IMR-90 (cell line): Measurements from ENCODE around the gene IFTAP. TPM values are rescaled to one million over a fixed set of nuclear protein-coding genes. Genes with fewer than 3 reads are reported as not detected.

Experiments
- ATAC-seq: fragments of 200-7000 bp; cut with Tn5 transposase; 2 replicates; pipeline ENCODE4 v1.9.1; 2020; ENCODE audit warnings: low read depth, mild to moderate bottlenecking, moderate library complexity
- BruUV-seq: library from RNA; stranded (reverse); fragments of 400-500 nt; replicated peaks from 2 replicates; lab custom pipeline; 2021; lab: Mats Ljungman, UMichigan
- CTCF ChIA-PET: fragments of 300-600 bp; formaldehyde crosslinking; extraction: SDS; loops from one replicate; lab custom pipeline; 2021; ENCODE audit warnings: antibody characterized with exemption; lab: Yijun Ruan, JAX
- POLR2A ChIA-PET: fragments of 300-600 bp; sonication (Branson Sonifier 250); formaldehyde crosslinking; loops from one replicate; lab custom pipeline; 2022; ENCODE audit warnings: antibody characterized with exemption; ENCODE audit not compliant: unreplicated experiment; lab: Charles Lee
- DNase-seq: peaks from one replicate; pipeline ENCODE4 v3.0.0; 2013
- H2AFZ ChIP-seq: replicated peaks from 2 replicates; pipeline ENCODE3; 2013; ENCODE audit warnings: low read length, mild to moderate bottlenecking; ENCODE audit not compliant: poor library complexity
- H2AK5ac ChIP-seq: 2 replicates; pipeline ENCODE4 v1.6.1; 2013; ENCODE audit warnings: low read depth, low read length, inconsistent platforms
- H2AK9ac ChIP-seq: replicated peaks from 2 replicates; pipeline ENCODE3; 2013; ENCODE audit warnings: mild to moderate bottlenecking, low read depth, low read length, moderate library complexity; ENCODE audit not compliant: poor library complexity
- H2BK120ac ChIP-seq: 2 replicates; pipeline ENCODE4 v1.6.1; 2013; ENCODE audit warnings: low read depth, low read length, inconsistent platforms
- H2BK15ac ChIP-seq: 3 replicates; pipeline ENCODE4 v1.6.1; 2013; ENCODE audit warnings: low read depth, low read length, inconsistent platforms
- H2BK20ac ChIP-seq: 2 replicates; pipeline ENCODE4 v1.6.1; 2013; ENCODE audit warnings: low read depth, mild to moderate bottlenecking, inconsistent platforms, low read length, moderate library complexity
- H2BK5ac ChIP-seq: 2 replicates; pipeline ENCODE4 v1.6.1; 2013; ENCODE audit warnings: mild to moderate bottlenecking, low read depth, low read length, inconsistent platforms; ENCODE audit not compliant: poor library complexity, severe bottlenecking
- H3K14ac ChIP-seq: replicated peaks from 2 replicates; pipeline ENCODE4 v1.6.1; 2013; ENCODE audit warnings: low read depth, low read length, inconsistent platforms
- H3K18ac ChIP-seq: 2 replicates; pipeline ENCODE4 v1.6.1; 2013; ENCODE audit warnings: low read depth, low read length, control low read depth
- H3K23ac ChIP-seq: 2 replicates; pipeline ENCODE4 v1.6.1; 2013; ENCODE audit warnings: low read depth, low read length, inconsistent platforms
- H3K27ac ChIP-seq: 2 replicates; pipeline ENCODE4 v1.5.1; 2013; ENCODE audit warnings: mild to moderate bottlenecking, control low read depth, low read length; ENCODE audit not compliant: insufficient read depth
- H3K27me3 ChIP-seq: 2 replicates; pipeline ENCODE4 v1.6.1; 2013; ENCODE audit warnings: low read length; ENCODE audit not compliant: control insufficient read depth, insufficient read depth
- H3K36me3 ChIP-seq: 2 replicates; pipeline ENCODE4 v1.6.1; 2013; ENCODE audit warnings: low read length, mixed read lengths; ENCODE audit not compliant: control insufficient read depth, insufficient read depth
- H3K4ac ChIP-seq: 2 replicates; pipeline ENCODE4 v1.6.1; 2013; ENCODE audit warnings: low read depth, low read length, inconsistent platforms
- H3K4me1 ChIP-seq: 2 replicates; pipeline ENCODE4 v1.6.1; 2013; ENCODE audit warnings: low read length, mixed read lengths; ENCODE audit not compliant: control insufficient read depth, insufficient read depth
- H3K4me2 ChIP-seq: 2 replicates; pipeline ENCODE4 v1.6.1; 2013; ENCODE audit warnings: low read depth, mild to moderate bottlenecking, control low read depth, low read length, moderate library complexity
- H3K4me3 ChIP-seq: 2 replicates; pipeline ENCODE4 v1.5.1; 2013; ENCODE audit warnings: low read depth, mild to moderate bottlenecking, control low read depth, low read length, moderate library complexity; ENCODE audit not compliant: insufficient read depth
- H3K56ac ChIP-seq: 2 replicates; pipeline ENCODE4 v1.6.1; 2013; ENCODE audit warnings: low read length, inconsistent platforms; ENCODE audit not compliant: insufficient read depth; ENCODE audit errors: extremely low read depth
- H3K79me1 ChIP-seq, 2 experiments: 2 replicates each; pipeline ENCODE4 v1.6.1; 2013; ENCODE audit warnings: low read length in 2 of 2, inconsistent platforms in 1 of 2, low read depth in 1 of 2
- H3K9ac ChIP-seq: 2 replicates; pipeline ENCODE4 v1.6.1; 2013; ENCODE audit warnings: low read depth, low read length, control low read depth
- H3K9me1 ChIP-seq: 2 replicates; pipeline ENCODE4 v1.6.1; 2013; ENCODE audit warnings: low read length, inconsistent platforms; ENCODE audit not compliant: insufficient read depth
- H3K9me3 ChIP-seq: 2 replicates; pipeline ENCODE4 v1.6.1; 2013; ENCODE audit warnings: low read length; ENCODE audit not compliant: control insufficient read depth, insufficient read depth
- H4K20me1 ChIP-seq: 2 replicates; pipeline ENCODE4 v1.6.1; 2013; ENCODE audit warnings: low read length, inconsistent platforms; ENCODE audit not compliant: insufficient read depth
- H4K5ac ChIP-seq: 2 replicates; pipeline ENCODE4 v1.6.1; 2013; ENCODE audit warnings: mild to moderate bottlenecking, low read depth, low read length, control low read depth
- H4K8ac ChIP-seq, 2 experiments: 2 replicates each; pipeline ENCODE4 v1.6.1; 2013; ENCODE audit warnings: low read depth in 2 of 2, low read length in 2 of 2, control low read depth in 1 of 2, inconsistent platforms in 1 of 2
- H4K91ac ChIP-seq: 2 replicates; pipeline ENCODE4 v1.6.1; 2013; ENCODE audit warnings: low read depth, low read length, inconsistent platforms; ENCODE audit not compliant: insufficient read depth
- MAFK ChIP-seq: IDR thresholded peaks from 2 replicates; pipeline ENCODE4 v1.6.1; 2012; ENCODE audit warnings: low read depth, low read length, improper control_type of control experiment
- RFX5 ChIP-seq: IDR thresholded peaks from 2 replicates; pipeline ENCODE4 v1.8.0; 2012; ENCODE audit warnings: low read depth, mild to moderate bottlenecking, low read length, moderate library complexity
- WGBS, 2 experiments: methylation state at CpG; one replicate each; pipeline versions ENCODE4 v1.1.5 to v1.1.7; 2013; ENCODE audit warnings: missing lambda C conversion rate in 2 of 2; ENCODE audit not compliant: insufficient read length in 1 of 2; ENCODE audit errors: extremely low coverage in 2 of 2; 5-methylcytosine and 5-hydroxymethylcytosine counted together
- dilution Hi-C: fragments of 300-500 bp; cut with HindIII; formaldehyde crosslinking; loops from one replicate; pipeline ENCODE4 v1.14.3; 2018; ENCODE audit warnings: low sequenced_read_pairs; ENCODE audit not compliant: unreplicated experiment
- in situ Hi-C: fragments of 300-500 bp; cut with MboI; formaldehyde crosslinking; loops from 3 replicates; pipeline ENCODE4 v1.14.3; 2019; ENCODE audit warnings: low sequenced_read_pairs, inconsistent platforms, mixed read lengths
- intact Hi-C: fragments of 100-400 bp; cut with micrococcal nuclease; formaldehyde crosslinking; loops from 2 replicates; pipeline ENCODE4 v1.10.0; 2022
- polyA plus RNA-seq, 3 experiments: library from polyadenylated mRNA; depleted of rRNA; stranded (reverse); fragments of >200 nt; gene quantifications; 2 replicates each; pipeline ENCODE4 v1.2.3, GENCODE V29; 2012; ENCODE audit warnings: low replicate concordance in 1 of 3
- total RNA-seq: library from RNA; depleted of rRNA; stranded (reverse); fragments of >200 nt; gene quantifications from 2 replicates; pipeline ENCODE4 v1.2.3, GENCODE V29; 2012

IFTAP gene
- total and polyA plus RNA-seq, 2 of the 4 experiments (the other 2 are of a cell fraction): 15.8 to 28.5 TPM

DNA sequence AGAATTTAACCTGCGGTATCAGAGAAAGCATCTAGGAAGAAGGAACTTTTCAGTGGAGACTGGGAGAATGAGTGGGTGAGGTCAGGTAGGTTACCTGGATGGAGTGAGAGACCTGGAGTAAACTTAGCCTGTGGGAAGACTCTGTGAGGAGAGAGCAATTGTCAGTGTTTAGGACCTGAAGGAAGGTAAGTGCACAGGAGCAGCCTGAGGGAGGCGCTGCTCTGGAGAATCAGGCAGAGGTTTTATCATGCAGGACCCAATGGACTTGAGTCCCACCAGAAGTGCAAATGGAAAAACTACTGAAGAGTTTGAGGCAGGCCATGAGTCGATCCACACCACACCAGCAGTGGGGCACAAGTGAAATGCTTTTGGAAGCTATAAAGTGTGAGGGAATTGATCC is 10.6 kb upstream of the IFTAP start:
- DNase-seq (no peak), ATAC-seq (no peak)
- H3K4ac ChIP-seq: no peak overlapping the region
- H4K5ac ChIP-seq: no peak overlapping the region
- H2AFZ ChIP-seq: no peak overlapping the region
- no peaks in the 10 kb centered on the region for H4K20me1 ChIP-seq
- no peak overlapping the region for H3K23ac ChIP-seq
- no peak overlapping the region for H2BK5ac ChIP-seq
- ChIA-PET POLR2A (no interaction called here), CTCF (no interaction called here)
- TF ChIP-seq RFX5: no peak
- TF ChIP-seq MAFK: no peak
- H3K27ac ChIP-seq: no peak overlapping the region
- no peaks in the 10 kb centered on the region for H3K9me1 ChIP-seq
- no peaks in the 10 kb centered on the region for H3K4me1 ChIP-seq
- in situ Hi-C loops (no loop called here), dilution Hi-C loops (no loop called here), intact Hi-C loops (no loop called here)
- 0 out of 2 replicates have a peak, but pooled peaks cover 2% of the 10 kb centered on the region for H3K9me3 ChIP-seq
- no peak overlapping the region for H3K56ac ChIP-seq
- no peak overlapping the region for H2AK5ac ChIP-seq
- H3K4me2 ChIP-seq: no peak overlapping the region
- no peak overlapping the region for H2BK20ac ChIP-seq
- no peak overlapping the region for H4K91ac ChIP-seq
- no peaks in the 10 kb centered on the region for H3K36me3 ChIP-seq
- no peak overlapping the region for H4K8ac ChIP-seq
- no peak overlapping the region for H2BK15ac ChIP-seq
- no TSS peak for BruUV-seq
- no peak overlapping the region for H3K4me3 ChIP-seq
- H3K79me1 ChIP-seq: no peaks in the 10 kb centered on the region
- 40% methylated on average over 2 of the region's 3 CpGs; no CpG with 5 or more reads in 1 of the 2 experiments for WGBS, 2 experiments
- no peak overlapping the region for H3K18ac ChIP-seq
- no peak overlapping the region for H2AK9ac ChIP-seq
- no peaks in the 10 kb centered on the region for H3K27me3 ChIP-seq
- H3K14ac ChIP-seq: no peak overlapping the region
- no peak overlapping the region for H2BK120ac ChIP-seq
- H3K9ac ChIP-seq: no peak overlapping the region
